HG03139 (cell line): ENCODE data around the gene TSPAN8.
"Not testable (repeated sequence)": the region's sequence is repeated elsewhere in the genome, so short reads cannot be mapped to it uniquely, and the experiment has no call there.

Source experiments
- ATAC-seq: cut with Tn5 transposase; IDR thresholded peaks from one replicate; pipeline ENCODE4 v1.9.1; 2021; ENCODE audit not compliant: unreplicated experiment

The TSPAN8 gene

GRCh38 chr12:71129364-71129763 lies 28.4 kb downstream of the TSPAN8 start:
- no peak for ATAC-seq

GRCh38 chr12:71128191-71128788 lies 29.5 kb downstream of the TSPAN8 start:
- no peak for ATAC-seq

- ATAC-seq: no peak
These were observed 31.9 kb downstream of the TSPAN8 start for GRCh38 chr12:71125949-71126348.

GRCh38 chr12:71125515-71125914 lies 32.3 kb downstream of the TSPAN8 start:
- no peak for ATAC-seq

- ATAC-seq: no peak
These were observed 32.9 kb downstream of the TSPAN8 start for GRCh38 chr12:71124835-71125460.

GRCh38 chr12:71113148-71113547 lies 44.7 kb downstream of the TSPAN8 start:
- ATAC-seq: not testable (repeated sequence)

- no peak for ATAC-seq
These were observed 48.0 kb downstream of the TSPAN8 start for GRCh38 chr12:71109834-71110233.

- ATAC-seq: no peak
These were observed 49.4 kb downstream of the TSPAN8 start for GRCh38 chr12:71108355-71108754.

- no peak for ATAC-seq
These were observed 49.9 kb downstream of the TSPAN8 start for GRCh38 chr12:71107936-71108335.

GRCh38 chr12:71105956-71106355 lies 51.8 kb downstream of the TSPAN8 start:
- ATAC-seq: no peak

GRCh38 chr12:71092290-71092689 lies 65.5 kb downstream of the TSPAN8 start:
- no peak for ATAC-seq

- no peak for ATAC-seq
These were observed 66.8 kb downstream of the TSPAN8 start for GRCh38 chr12:71090971-71091370.

GRCh38 chr12:71085575-71085974 lies 72.2 kb downstream of the TSPAN8 start:
- ATAC-seq: no peak

- ATAC-seq: no peak
These were observed 82.1 kb downstream of the TSPAN8 start for GRCh38 chr12:71075743-71076142.
